HepG2 (cell line): ENCODE measurements around the gene STON1.

Experiments used
- AKAP8 ChIP-seq: sonication (generic); formaldehyde crosslinking; IDR thresholded peaks from 2 replicates; pipeline ENCODE4 v1.5.1; 2020; ENCODE audit warnings: mild to moderate bottlenecking, missing genetic modification reagents
- DPF2 ChIP-seq: sonication (generic); formaldehyde crosslinking; IDR thresholded peaks from 2 replicates; pipeline ENCODE4 v1.4.0; 2020; ENCODE audit warnings: mild to moderate bottlenecking, low read depth, missing genetic modification reagents, borderline replicate concordance
- ESRRA ChIP-seq: sonication (generic); formaldehyde crosslinking; IDR thresholded peaks from 2 replicates; pipeline ENCODE4 v1.5.1; 2020; ENCODE audit warnings: mild to moderate bottlenecking, low read depth, missing genetic modification reagents
- NBN ChIP-seq: fragments of 450-650 bp; conservative IDR thresholded peaks from 2 replicates; pipeline ENCODE4 v1.6.1; 2017
- NFE2L2 ChIP-seq: fragments of 150-350 bp; IDR thresholded peaks from 2 replicates; pipeline ENCODE4 v1.6.1; 2014; ENCODE audit warnings: low read length
- POLR2A ChIP-seq, 2 experiments: IDR thresholded peaks; 2 replicates each; pipeline ENCODE4 v1.6.1; 2011; ENCODE audit warnings: low read depth in 2 of 2, low read length in 2 of 2, mild to moderate bottlenecking in 1 of 2, moderate library complexity in 1 of 2; ENCODE audit not compliant: insufficient read depth in 1 of 2
- TOE1 ChIP-seq: sonication (generic); formaldehyde crosslinking; IDR thresholded peaks from 2 replicates; pipeline ENCODE4 v1.4.0; 2020; ENCODE audit warnings: mild to moderate bottlenecking, missing genetic modification reagents
- ZNF24 ChIP-seq: fragments of 450-650 bp; IDR thresholded peaks from 2 replicates; pipeline ENCODE4 v1.6.1; 2017; ENCODE audit warnings: antibody characterized with exemption, mild to moderate bottlenecking
- ZNF253 ChIP-seq: sonication (generic); formaldehyde crosslinking; IDR thresholded peaks from 2 replicates; pipeline ENCODE4 v1.8.0; 2022; ENCODE audit warnings: mild to moderate bottlenecking, missing genetic modification reagents, borderline replicate concordance
- TF ChIP-seq, protein P1 (sequence below): sonication (generic); formaldehyde crosslinking; IDR thresholded peaks from 2 replicates; pipeline ENCODE4 v1.8.0; 2022; ENCODE audit warnings: mild to moderate bottlenecking, missing genetic modification reagents
- TF ChIP-seq, protein P2 (sequence below): IDR thresholded peaks from 2 replicates; pipeline ENCODE4 v1.6.1; 2012; ENCODE audit warnings: inconsistent platforms
- TF ChIP-seq, protein P3 (sequence below): sonication (generic); formaldehyde crosslinking; IDR thresholded peaks from 2 replicates; pipeline ENCODE4 v1.4.0; 2020; ENCODE audit warnings: missing genetic modification reagents, borderline replicate concordance
- TF ChIP-seq, protein P4 (sequence below): sonication (generic); formaldehyde crosslinking; IDR thresholded peaks from 2 replicates; pipeline ENCODE4 v1.5.0; 2020; ENCODE audit warnings: mild to moderate bottlenecking, missing genetic modification reagents, moderate library complexity

DNA sequence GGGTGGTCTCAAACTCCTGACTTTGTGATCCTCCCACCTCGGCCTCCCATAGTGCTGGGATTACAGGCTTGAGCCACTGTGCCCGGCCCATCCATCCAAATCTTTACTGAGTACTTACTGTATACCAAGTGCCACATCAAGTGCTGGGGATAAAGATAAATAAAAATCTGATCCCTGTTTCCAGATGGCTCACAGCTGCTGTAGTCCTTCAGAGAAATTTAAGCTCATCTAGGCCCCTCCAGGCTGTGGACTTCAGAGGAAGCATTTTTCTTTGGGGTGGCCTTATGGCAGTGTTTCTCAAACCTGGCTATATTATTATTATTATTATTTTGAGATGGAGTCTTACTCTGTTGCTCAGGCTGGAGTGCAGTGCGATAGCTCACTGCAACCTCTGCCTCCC, 54.0 kb downstream of the STON1 start:
- TF ChIP-seq ZNF253 (CRISPR knock-in tag) (no peak), NFE2L2 (no peak), TOE1 (CRISPR knock-in tag) (no peak), ESRRA (CRISPR knock-in tag) (no peak), NBN (no peak), AKAP8 (CRISPR knock-in tag) (no peak), ZNF24 (no peak), POLR2A (IDR thresholded peaks at IDR 0.05; ENCODE audit: insufficient read depth in 1 of 2, low read depth in 2 of 2, low read length in 2 of 2) (no peak), DPF2 (CRISPR knock-in tag) (no peak)
- TF ChIP-seq, protein P1, sequence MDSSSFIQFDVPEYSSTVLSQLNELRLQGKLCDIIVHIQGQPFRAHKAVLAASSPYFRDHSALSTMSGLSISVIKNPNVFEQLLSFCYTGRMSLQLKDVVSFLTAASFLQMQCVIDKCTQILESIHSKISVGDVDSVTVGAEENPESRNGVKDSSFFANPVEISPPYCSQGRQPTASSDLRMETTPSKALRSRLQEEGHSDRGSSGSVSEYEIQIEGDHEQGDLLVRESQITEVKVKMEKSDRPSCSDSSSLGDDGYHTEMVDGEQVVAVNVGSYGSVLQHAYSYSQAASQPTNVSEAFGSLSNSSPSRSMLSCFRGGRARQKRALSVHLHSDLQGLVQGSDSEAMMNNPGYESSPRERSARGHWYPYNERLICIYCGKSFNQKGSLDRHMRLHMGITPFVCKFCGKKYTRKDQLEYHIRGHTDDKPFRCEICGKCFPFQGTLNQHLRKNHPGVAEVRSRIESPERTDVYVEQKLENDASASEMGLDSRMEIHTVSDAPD (CRISPR knock-in tag), result no peak
- TF ChIP-seq, protein P2, sequence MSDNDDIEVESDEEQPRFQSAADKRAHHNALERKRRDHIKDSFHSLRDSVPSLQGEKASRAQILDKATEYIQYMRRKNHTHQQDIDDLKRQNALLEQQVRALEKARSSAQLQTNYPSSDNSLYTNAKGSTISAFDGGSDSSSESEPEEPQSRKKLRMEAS, result no peak
- TF ChIP-seq, protein P3, sequence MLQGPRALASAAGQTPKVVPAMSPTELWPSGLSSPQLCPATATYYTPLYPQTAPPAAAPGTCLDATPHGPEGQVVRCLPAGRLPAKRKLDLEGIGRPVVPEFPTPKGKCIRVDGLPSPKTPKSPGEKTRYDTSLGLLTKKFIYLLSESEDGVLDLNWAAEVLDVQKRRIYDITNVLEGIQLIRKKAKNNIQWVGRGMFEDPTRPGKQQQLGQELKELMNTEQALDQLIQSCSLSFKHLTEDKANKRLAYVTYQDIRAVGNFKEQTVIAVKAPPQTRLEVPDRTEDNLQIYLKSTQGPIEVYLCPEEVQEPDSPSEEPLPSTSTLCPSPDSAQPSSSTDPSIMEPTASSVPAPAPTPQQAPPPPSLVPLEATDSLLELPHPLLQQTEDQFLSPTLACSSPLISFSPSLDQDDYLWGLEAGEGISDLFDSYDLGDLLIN, result no peak
- TF ChIP-seq, protein P4, sequence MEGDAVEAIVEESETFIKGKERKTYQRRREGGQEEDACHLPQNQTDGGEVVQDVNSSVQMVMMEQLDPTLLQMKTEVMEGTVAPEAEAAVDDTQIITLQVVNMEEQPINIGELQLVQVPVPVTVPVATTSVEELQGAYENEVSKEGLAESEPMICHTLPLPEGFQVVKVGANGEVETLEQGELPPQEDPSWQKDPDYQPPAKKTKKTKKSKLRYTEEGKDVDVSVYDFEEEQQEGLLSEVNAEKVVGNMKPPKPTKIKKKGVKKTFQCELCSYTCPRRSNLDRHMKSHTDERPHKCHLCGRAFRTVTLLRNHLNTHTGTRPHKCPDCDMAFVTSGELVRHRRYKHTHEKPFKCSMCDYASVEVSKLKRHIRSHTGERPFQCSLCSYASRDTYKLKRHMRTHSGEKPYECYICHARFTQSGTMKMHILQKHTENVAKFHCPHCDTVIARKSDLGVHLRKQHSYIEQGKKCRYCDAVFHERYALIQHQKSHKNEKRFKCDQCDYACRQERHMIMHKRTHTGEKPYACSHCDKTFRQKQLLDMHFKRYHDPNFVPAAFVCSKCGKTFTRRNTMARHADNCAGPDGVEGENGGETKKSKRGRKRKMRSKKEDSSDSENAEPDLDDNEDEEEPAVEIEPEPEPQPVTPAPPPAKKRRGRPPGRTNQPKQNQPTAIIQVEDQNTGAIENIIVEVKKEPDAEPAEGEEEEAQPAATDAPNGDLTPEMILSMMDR (CRISPR knock-in tag), result no peak
